ENCODE results near the gene ODC1.

Gene ODC1

DNA sequence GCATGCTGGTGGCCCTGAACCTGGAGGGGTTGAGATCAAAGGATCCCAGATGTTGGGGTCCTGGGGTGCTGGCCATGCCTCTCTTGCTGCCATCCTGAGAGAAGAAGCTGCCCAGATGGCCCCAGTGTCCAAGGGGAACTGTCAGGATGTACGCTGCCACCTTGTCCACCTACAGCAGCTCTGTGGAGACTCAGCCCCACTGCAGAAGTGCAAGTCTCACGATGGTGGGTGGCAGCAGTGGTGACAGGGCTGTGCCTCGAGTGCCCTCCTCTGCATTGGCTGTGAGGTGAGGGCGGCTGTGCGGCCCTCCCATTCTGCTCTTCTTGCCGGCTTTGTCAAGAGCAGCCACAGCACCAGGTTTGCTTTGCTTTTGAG is 24.7 kb downstream of the ODC1 start:
- TF ChIP-seq, protein P1, sequence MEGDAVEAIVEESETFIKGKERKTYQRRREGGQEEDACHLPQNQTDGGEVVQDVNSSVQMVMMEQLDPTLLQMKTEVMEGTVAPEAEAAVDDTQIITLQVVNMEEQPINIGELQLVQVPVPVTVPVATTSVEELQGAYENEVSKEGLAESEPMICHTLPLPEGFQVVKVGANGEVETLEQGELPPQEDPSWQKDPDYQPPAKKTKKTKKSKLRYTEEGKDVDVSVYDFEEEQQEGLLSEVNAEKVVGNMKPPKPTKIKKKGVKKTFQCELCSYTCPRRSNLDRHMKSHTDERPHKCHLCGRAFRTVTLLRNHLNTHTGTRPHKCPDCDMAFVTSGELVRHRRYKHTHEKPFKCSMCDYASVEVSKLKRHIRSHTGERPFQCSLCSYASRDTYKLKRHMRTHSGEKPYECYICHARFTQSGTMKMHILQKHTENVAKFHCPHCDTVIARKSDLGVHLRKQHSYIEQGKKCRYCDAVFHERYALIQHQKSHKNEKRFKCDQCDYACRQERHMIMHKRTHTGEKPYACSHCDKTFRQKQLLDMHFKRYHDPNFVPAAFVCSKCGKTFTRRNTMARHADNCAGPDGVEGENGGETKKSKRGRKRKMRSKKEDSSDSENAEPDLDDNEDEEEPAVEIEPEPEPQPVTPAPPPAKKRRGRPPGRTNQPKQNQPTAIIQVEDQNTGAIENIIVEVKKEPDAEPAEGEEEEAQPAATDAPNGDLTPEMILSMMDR (IDR thresholded peaks at IDR 0.05) = no peak
- H3K4me3 Mint-ChIP-seq = no peak overlapping the region
- DNase-seq = no peak
- no peaks in the 10 kb centered on the region for H3K36me3 Mint-ChIP-seq (ENCODE audit: low read depth)
- H3K4me1 Mint-ChIP-seq = peaks cover 30% of the 10 kb centered on the region
- H3K27ac Mint-ChIP-seq = no peak overlapping the region
- no peaks in the 10 kb centered on the region for H3K9me3 Mint-ChIP-seq
- H3K27me3 Mint-ChIP-seq (ENCODE audit: low read depth, poor library complexity) = peaks cover 15% of the 10 kb centered on the region

- TF ChIP-seq, protein P1 (IDR thresholded peaks at IDR 0.05) = no peak
- Mint-ChIP-seq H3K9me3 (no peaks in the 10 kb centered on the region), H3K27me3 (ENCODE audit: low read depth, poor library complexity) (peaks cover 15% of the 10 kb centered on the region), H3K27ac (no peak overlapping the region), H3K4me3 (no peak overlapping the region), H3K4me1 (peaks cover 31% of the 10 kb centered on the region), H3K36me3 (ENCODE audit: low read depth) (no peaks in the 10 kb centered on the region)
- DNase-seq = no peak
Measured at GRCh38 chr2:10422732-10423399, 25.3 kb downstream of the ODC1 start.

GRCh38 chr2:10422251-10422650 is 25.9 kb downstream of the ODC1 start:
- no peaks in the 10 kb centered on the region for H3K36me3 Mint-ChIP-seq (ENCODE audit: low read depth)
- H3K27me3 Mint-ChIP-seq (ENCODE audit: low read depth, poor library complexity) = peaks cover 13% of the 10 kb centered on the region
- H3K4me3 Mint-ChIP-seq = no peak overlapping the region
- no peak for DNase-seq
- no peak overlapping the region for H3K27ac Mint-ChIP-seq
- peaks cover 30% of the 10 kb centered on the region for H3K4me1 Mint-ChIP-seq
- H3K9me3 Mint-ChIP-seq = no peaks in the 10 kb centered on the region
- TF ChIP-seq, protein P1 (IDR thresholded peaks at IDR 0.05) = no peak

DNA sequence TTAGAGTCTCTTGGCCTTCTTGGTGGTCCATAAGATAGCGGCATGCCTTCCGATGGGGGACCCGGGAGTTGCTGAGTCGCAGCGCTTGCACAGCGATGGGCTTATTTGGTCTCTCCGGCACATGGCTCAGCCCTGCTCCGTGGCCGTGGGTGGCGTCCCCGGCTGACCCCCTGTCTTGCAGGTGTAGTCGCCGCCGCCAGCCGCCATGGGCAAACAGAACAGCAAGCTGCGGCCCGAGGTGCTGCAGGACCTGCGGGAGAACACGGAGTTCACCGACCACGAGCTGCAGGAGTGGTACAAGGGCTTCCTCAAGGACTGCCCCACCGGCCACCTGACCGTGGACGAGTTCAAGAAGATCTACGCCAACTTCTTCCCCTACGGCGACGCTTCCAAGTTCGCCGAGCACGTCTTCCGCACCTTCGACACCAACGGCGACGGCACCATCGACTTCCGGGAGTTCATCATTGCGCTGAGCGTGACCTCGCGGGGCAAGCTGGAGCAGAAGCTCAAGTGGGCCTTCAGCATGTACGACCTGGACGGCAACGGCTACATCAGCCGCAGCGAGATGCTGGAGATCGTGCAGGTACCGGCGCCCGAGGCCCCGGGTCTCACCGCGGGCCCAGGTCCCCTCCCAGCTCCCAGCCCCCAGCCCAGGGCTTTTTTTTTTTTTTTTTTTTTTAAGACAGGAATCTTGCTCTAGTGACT is 28.4 kb downstream of the ODC1 start:
- peaks cover 20% of the 10 kb centered on the region for H3K4me1 Mint-ChIP-seq
- H3K9me3 Mint-ChIP-seq = no peaks in the 10 kb centered on the region
- H3K27ac Mint-ChIP-seq = no peak overlapping the region
- TF ChIP-seq, protein P1 (IDR thresholded peaks at IDR 0.05) = no peak
- peaks cover 16% of the 10 kb centered on the region for H3K27me3 Mint-ChIP-seq (ENCODE audit: low read depth, poor library complexity)
- DNase-seq = no peak
- H3K4me3 Mint-ChIP-seq = no peak overlapping the region
- H3K36me3 Mint-ChIP-seq (ENCODE audit: low read depth) = no peaks in the 10 kb centered on the region

GRCh38 chr2:10417551-10418335 is 30.4 kb downstream of the ODC1 start:
- no peak for DNase-seq
- TF ChIP-seq, protein P1 (IDR thresholded peaks at IDR 0.05) = no peak
- Mint-ChIP-seq H3K27ac (peak overlapping the region; percentile 31), H3K36me3 (ENCODE audit: low read depth) (peaks cover 3% of the 10 kb centered on the region), H3K9me3 (peaks cover 1% of the 10 kb centered on the region), H3K4me1 (peaks cover 15% of the 10 kb centered on the region), H3K27me3 (ENCODE audit: low read depth, poor library complexity) (peaks cover 16% of the 10 kb centered on the region), H3K4me3 (no peak overlapping the region)

Measured in nephron progenitor cell (in vitro differentiated cells).